CD4-positive, alpha-beta T cell treated with Interleukin-10 for 1 hour (primary cell): ENCODE measurements around the gene RPL27A.

Source experiments
- DNase-seq: peaks from one replicate; pipeline ENCODE4 v3.0.0-alpha.2; 2020

The RPL27A gene

DNA sequence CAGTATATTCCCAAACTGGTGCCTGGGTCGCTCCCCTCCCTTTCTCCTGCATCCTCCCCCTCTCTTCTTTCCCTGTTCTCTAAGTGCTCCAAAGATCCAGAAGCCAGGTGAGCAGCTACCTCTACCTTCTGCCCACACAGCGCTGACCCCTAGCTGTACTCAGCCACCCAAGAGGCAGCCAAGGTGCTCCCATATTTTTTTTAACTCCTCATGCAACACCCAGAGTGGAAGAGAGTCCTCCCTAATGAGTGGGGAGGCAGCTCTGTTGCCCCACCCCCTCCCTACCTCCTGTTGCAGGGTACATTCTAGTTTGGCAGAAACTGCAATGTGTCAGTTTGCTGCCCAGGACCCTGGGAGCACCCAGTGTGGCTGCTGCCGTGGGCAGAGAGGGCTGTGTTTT is 40.2 kb downstream of the RPL27A start:
- no peak for DNase-seq

DNA sequence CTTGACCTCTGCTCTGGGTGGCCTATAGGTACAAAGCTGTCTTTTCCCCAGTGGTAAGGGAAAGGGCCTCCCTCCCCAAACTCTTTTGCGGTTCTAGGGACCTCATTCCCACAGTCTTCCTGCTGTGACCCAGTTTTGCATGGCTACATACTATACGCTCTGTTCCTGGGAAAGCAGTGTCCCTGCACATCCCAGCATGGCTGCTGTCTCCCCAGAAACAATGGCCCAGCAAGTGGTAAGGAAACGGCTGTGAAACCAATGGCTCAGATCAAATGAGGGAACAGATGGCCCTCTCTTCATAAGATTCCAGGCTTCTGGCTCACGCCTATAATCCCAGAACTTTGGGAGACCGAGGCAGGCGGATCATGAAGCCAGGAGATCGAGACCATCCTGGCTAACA is 41.1 kb downstream of the RPL27A start:
- DNase-seq: no peak

DNA sequence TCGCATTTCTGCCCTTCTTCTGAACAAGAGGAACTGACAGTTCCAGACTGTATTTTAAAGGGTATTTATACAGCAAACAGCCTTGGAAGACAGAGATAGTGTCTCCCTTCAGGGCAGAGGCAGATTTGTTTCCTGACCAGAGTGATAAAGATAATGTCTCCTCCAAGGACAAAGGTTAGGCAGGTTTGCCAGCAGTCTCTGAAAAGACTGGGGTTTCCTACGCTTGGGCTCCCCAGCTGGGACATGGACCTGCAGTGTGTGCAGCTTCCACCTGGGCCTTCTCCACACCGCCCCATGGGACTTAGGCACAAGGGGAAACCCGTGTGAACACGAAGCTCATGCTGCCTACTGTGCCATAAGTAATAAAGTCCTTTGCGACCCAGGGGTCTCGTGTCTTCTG is 42.1 kb downstream of the RPL27A start:
- no peak for DNase-seq

DNA sequence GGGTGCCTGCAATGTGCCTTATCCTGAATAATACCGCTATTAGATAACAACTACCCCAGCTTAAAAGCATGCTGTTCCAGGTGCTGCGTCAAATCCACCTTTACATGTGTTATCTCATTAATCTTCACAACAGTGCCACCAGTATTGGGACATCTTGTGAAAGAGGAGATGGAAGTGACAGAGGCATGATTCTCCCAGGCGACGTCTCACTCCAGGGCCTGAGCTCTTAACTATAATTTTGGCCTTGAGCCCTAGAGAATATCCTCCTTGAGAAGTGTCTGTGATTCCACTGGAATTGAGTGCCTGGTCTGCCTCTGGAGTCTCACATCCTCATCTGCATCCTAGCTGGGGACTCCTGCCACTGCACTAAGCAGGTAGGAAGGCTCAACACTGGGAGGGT is 43.8 kb downstream of the RPL27A start:
- DNase-seq: no peak

DNA sequence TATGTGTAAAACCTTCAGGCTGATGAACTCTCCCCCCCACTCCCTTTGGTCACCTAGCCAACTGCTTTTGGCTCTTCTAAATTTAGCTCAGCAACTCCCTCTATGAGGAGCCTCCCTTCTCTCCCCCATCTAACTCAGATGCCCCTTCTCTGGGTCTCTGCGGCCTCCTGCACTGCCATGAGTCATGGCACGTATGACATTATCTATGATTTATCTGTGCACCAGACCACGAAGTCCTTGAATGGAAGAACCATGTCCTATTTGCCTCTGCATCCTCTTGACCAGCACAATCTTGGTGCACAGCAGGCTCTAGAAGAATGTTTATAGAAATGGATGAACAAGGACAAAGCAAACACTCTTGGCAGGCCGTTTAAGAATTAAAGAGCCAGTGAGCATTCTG is 46.0 kb downstream of the RPL27A start:
- no peak for DNase-seq

DNA sequence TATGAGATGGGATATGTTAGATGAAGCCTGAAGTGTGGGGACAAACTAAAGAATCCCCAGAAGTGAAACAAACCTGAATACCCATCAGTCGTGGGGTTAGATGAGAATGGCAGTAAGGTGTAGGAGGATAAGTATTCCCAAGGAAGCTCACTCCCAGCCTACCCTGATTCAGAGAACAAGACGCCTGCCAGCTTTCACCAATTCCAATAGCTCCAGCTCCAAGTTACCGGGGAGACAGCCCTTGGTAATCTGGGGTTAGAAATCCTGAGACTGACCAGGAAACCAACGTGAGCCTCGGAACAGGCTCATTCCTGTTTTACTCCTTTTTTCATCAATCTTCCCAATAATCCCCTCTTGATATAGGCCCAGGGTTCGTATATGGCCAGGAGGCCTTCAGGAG is 46.5 kb downstream of the RPL27A start:
- no peak for DNase-seq

DNA sequence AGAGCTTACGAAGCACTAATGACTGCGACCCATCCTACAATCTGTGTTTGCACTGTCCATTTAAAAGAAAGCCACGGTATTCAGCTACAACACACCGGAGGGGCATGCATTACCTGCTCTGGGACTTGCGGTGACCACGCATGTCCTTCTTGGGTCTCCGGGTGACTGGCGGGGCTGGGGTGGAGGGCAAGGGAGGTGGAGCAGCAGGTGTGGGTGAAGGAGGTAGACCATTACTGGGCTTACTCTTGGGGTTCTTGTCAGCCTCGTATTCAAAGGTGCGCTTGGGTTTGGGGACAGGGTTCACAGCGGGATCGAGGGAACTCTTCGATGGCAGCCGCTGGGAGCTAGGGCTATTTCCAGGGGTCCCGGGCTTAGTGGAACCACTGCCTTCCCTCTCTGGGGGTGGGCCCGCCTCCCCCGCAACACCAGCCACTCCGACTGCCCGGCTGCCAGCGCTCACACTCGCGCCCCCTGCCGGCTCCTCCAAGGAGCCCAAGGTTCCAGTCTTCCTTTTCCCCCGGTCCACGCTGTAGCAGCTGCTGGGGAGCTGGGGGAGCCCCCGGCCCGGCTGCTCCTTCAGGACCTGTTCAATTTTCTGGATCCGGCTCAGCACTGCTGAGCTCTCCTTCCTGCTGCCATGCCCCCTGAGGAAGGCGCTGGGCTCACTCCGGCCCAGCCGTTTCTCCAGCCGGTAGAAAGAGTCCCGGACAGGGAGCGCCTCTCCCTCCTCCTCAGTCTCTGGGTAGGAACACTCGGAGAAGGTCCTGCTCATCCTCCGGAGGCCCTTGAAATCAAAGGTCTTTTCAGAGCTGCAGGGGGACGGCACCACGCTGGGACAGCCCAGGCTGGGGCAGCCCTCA is 47.5 kb downstream of the RPL27A start:
- DNase-seq: no peak

DNA sequence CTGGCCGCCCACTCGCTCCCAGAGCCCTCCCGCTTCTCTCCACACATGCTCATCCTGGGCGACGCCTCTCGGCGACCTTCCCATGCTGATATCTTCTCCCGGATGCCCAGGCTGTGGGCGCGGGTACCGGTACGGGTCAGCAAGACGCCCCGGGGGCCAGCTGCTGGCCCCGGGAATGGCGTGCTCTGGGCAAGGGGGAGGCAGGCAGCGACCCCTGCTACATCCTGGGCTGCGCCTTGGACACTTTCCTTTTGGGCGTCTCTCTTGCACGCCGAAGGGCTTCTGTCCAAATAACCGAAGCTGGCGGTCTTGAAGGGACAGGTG is 48.1 kb downstream of the RPL27A start:
- no peak for DNase-seq

DNA sequence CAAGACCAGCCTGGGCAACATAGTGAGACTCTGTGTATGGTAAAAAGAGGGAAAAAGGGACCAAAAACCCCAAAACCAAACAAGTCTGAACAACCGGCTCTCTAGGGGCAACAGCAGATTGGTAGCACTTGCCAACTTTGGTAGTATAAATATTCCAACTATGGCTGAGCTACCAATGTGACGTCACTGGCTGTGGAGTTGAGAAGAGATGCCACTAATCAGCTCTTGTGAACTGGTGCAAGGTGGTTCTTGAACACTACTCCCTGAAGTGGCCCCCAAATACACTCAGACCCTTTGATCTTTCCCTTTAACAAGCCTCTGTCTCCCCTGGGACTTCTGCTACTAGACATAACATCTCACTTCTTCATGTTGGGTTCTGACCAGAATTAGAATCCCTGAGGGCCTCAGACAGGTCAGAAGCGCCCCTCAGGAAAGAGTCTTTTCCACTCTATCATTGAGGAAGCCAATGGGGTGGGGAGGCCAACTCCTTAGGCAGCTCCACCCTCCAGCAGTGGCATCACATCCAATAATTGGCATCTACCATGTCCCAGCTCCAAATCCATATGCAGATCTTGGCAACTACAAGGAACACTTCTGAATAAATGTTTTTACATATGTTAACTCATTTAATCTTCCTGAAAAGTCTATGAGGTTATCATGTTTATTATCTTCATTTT is 49.2 kb downstream of the RPL27A start:
- no peak for DNase-seq

DNA sequence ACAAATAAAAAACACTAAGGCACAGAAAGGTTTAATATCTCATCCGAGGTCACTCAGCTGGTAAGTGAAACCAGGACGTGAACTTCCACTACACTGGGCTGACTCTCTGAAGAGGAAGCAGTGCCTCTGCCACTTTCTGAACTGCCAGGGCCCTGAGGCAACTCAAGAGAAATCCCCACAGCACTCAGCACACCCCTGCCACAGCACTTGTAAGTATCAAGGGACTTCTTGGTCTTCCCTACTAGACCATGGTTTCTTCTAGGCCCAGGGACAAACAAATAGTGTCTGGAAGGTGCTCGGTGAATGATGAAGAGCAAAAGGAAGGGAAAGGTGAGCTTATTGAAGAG is 49.7 kb downstream of the RPL27A start:
- DNase-seq: no peak

DNA sequence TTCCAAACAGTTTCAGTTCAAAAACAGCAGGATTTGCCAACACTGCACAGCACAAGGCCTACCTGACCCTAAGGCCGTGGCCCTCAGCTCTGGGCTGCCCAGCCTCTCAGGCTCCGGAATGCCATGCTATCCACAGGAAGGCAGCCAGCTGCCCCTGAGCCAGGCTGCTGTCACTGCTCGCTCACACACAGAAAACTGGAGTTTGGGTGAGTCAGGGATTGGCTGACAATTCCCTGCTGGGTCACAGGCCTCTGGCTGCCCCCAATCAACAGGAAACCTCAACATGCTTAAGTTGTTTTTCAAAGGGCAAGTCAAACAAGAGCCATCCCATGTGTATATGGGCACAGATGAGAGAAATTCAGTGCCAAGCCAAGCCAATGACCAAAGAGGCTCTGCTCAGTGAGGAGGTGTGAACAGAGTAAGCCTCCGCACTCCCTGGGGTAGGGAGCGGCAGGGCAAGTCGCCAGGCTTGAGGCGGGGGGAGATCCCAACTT is 50.2 kb downstream of the RPL27A start:
- DNase-seq: no peak

DNA sequence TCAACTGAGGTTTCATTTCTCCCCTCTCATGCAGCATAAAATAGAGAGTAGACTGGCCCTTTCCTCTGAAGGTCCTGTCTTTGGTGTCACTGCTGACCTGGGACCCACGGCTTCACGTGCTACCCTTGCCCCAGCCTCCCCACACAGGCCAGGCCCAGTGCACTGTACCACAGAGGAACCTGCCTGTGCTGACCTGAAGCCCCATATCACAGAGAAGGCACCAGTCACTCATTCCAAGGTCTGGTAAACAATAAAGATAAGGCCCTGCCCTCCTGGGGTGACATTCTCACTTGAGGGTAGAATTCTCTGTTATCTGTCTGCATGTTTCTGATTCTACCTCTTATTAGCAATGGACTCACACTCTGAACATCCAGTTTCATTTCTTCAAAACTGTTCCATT is 51.3 kb downstream of the RPL27A start:
- DNase-seq: no peak

DNA sequence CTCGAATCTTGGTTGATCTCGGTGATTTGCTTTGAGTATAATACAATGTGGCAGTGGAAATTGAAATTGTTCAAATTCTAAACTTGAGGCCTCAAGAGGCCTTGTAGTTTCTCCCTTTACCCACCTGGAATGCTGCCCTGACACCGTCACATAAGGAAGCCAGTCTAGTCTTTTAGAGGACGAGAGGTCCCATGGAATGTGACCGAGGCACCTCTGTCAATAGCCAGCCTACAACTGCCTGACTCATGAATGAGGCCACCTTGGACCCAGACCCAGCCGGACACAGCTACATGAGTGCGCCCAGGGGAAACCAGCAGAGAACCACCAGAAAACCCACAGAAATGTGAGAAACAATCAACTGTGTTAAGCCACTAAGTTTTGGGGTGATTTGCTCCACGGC is 52.5 kb downstream of the RPL27A start:
- no peak for DNase-seq

DNA sequence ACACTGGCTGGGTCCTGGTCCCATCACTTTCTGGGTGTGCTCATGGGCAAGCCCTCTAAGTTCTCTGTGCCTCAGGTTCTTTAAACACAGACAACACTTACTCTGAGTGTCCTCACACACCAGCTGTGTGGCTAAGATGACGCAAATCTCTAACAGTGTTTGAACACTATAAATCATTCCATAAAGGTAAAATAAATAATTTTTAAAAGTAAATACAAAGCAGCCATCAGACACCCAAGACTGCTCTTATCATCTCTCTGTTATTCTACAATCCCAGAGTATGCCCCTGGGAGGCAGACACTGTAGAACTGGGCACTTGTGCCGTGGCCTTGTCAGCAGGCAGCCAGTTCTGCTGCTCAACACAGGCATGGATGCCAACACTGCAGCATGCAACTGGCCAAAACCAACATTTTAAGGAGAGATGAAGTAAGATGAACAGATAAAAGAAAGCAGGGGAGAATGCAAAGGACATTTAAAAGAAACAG is 56.8 kb downstream of the RPL27A start:
- DNase-seq: no peak
